HG03378 (cell line): ENCODE results near the gene PLA2G4E.

ENCODE experiments used
- ATAC-seq: cut with Tn5 transposase; IDR thresholded peaks from one replicate; pipeline ENCODE4 v1.9.1; 2021; ENCODE audit warnings: mild to moderate bottlenecking, moderate library complexity; ENCODE audit not compliant: unreplicated experiment

PLA2G4E gene, protein sequence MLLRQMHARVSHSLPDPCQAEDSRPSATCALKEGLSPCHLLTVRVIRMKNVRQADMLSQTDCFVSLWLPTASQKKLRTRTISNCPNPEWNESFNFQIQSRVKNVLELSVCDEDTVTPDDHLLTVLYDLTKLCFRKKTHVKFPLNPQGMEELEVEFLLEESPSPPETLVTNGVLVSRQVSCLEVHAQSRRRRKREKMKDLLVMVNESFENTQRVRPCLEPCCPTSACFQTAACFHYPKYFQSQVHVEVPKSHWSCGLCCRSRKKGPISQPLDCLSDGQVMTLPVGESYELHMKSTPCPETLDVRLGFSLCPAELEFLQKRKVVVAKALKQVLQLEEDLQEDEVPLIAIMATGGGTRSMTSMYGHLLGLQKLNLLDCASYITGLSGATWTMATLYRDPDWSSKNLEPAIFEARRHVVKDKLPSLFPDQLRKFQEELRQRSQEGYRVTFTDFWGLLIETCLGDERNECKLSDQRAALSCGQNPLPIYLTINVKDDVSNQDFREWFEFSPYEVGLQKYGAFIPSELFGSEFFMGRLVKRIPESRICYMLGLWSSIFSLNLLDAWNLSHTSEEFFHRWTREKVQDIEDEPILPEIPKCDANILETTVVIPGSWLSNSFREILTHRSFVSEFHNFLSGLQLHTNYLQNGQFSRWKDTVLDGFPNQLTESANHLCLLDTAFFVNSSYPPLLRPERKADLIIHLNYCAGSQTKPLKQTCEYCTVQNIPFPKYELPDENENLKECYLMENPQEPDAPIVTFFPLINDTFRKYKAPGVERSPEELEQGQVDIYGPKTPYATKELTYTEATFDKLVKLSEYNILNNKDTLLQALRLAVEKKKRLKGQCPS

GRCh38 chr15:42020713-42021273, at the start of gene PLA2G4E:
TSS of gene PLA2G4E (minus strand) at chr15:42021042. CDS start at chr15:42021030, 12 bp downstream.
- no peak for ATAC-seq

GRCh38 chr15:42070279-42070975, 49.6 kb upstream of the PLA2G4E start:
- ATAC-seq: no peak

- no peak for ATAC-seq
These were observed 48.8 kb upstream of the PLA2G4E start for GRCh38 chr15:42069496-42070278.

DNA sequence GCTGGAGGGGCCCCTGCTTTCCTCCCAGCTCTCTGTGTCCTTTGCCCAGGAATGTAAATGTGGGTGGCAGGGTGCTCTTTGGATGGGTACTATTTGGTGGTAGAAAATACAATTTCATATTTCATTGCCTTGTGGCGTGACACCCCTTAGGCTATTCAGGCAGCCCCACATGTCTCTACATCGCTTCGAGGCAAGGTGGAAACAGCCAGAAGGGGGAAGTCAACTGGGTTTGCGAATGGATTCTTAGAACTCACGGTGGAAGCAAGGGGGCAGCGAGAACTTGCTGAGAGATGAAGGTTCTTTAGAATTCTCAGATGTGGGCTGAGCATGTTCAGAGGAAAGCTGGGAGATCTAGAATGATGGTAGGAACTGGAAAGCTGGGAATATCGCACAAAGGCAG, 48.2 kb upstream of the PLA2G4E start:
- ATAC-seq: no peak

DNA sequence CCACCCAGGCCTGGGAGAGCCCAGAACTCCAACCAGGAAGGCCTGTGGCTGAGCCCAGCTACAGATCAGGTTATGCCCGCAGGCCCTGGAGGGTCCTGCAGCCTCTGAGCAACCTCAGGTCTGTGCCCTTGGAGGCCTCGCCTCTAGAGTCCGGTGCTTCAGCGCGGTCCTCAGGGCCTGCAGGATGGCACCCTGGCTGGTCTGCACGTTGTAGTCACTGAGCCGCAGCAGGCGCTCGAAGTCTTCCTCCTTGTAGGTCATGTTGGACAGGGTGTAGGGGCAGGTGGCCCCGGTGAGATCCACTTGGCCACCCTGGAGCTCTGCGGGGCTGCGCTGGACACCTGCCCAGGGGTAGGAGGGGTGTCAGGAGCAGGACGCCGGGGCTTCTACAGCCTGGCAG, 47.8 kb upstream of the PLA2G4E start:
- ATAC-seq: no peak

DNA sequence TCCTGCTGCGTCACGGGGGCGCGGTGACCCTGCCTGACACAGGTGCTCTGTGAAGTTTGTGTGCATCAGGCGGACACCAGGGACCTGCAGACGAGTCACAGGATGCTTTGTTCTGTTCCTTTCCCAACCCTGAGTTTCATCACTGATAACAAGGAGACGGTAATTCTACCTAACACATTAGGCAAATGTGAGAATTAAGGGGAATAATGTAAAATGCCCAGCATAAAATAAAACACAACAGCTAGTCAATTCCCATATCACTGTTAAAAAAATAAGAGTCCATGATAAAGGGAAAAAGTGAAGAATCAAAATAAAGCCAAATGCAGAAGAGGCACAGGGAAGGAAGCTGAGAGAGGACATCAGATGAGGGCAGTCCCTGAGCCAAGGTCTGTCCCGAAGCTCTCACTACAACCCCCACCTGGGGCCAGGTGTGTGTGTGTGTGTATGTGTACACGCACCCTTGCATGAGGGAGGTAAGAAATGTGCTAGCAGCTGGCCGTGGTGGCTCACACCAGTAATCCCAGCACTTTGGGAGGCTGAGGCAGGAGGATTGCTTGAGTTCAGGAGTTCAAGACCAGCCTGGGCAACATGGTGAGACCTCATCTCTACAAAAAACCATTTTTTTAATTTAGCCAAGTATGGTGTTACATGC, 46.0 kb upstream of the PLA2G4E start:
- no peak for ATAC-seq

DNA sequence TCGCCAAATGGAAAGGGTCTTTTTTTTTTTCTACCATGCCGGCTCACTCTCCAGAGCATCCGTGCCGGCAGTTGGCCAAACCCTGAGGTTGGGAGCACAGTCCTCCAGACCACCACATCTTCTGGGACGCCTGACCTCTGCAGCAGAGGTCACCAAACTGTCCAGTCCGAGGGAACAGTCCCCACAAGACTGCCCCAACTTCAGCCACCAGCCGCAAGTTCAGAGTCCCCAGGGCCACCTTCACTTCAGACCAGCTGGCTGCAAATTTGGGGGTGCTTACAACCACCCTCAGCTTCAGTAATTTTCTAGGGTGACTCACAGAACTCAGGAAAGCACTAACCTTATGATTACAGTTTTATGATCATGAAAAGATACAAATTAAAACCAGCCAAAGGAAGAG, 44.6 kb upstream of the PLA2G4E start:
- ATAC-seq: no peak

DNA sequence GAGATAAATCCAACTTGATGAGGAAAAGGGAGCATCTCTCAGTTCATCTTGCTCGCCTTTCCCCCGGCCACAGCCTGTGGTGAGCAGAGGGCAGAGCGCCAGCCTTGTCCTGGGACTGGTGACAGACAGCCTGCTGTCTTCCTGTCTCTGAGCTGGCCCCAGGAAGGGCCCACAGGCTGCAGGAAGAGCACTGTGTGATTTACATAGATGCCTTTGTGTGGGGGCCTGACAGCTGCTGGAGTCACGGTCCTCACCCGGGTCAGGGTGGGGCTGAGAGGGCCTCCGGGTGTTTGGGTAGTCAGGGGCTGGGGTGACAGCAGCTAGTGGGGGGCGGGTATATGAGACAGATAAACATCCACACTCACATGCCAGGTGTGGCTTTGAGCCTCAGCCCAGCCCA, 44.2 kb upstream of the PLA2G4E start:
- no peak for ATAC-seq

DNA sequence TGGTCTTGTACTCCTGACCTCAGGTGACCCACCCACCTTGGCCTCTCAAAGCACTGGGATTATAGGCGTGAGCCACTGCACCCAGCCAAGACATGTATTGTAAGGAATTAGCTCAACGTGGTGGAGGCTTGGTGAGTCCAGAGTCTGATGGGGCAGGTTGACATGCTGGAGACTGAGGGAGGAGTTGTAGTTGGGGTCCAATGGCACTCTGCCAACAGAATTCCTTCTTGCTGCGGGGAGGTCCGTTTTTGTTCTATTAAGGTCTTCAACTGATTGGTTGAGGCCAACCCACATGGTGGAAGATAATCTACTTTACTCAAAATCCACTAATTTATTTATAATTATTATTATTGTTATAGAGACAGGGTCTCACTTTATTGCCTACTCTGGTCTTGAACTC, 43.4 kb upstream of the PLA2G4E start:
- ATAC-seq: no peak

DNA sequence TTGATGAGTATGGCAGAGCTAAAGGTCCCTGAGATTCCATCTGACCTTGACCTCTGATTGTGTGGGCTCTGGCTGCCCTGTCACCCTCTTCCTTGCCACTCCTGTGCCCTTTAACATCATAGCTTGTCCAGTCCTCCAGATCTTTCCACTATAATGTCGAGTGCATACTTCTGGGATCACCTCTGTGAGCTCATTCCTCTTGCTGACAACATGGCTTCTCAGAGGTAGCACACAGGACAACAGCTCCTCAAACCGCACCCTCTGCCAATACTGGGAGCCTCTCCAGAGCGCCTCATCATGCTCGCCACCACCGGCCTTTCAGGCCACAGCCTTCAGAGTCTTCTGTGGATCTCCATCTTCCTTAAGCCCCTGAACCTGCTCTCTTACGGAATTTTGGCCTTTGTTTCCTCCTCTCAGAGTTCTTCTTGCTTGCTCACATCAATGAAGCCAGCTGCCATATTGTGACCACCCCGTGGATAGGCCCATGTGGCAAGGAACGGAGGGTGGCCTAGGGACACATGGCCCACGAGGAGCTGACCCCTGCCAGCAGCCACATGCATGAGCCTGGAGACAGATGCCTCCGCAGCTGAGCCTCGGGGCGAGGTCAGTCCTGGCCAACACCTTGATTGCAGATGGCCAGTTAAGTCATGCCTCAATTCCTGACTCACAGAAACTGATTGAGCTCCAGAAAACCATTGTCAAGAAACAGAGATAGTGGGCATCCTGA, 42.4 kb upstream of the PLA2G4E start:
- ATAC-seq: no peak

GRCh38 chr15:42062284-42062806, 41.5 kb upstream of the PLA2G4E start:
- ATAC-seq: no peak

GRCh38 chr15:42060797-42061196, 40.0 kb upstream of the PLA2G4E start:
- ATAC-seq: no peak

DNA sequence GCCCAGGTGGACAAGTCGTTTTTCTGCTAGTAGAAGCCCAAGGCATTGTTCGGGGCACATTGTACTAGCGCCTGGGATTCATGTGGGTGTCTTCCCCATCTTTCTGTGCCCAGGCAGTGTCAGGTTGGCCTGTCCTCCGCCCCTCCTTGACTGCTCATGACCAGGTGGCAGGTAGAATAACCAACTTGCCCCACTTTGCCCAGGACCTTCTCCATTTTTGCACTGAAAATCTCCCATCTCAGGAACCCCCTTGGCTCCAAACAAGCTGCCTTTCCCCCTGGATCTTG, 39.6 kb upstream of the PLA2G4E start:
- no peak for ATAC-seq

GRCh38 chr15:42059661-42060476, 39.0 kb upstream of the PLA2G4E start:
- ATAC-seq: no peak

DNA sequence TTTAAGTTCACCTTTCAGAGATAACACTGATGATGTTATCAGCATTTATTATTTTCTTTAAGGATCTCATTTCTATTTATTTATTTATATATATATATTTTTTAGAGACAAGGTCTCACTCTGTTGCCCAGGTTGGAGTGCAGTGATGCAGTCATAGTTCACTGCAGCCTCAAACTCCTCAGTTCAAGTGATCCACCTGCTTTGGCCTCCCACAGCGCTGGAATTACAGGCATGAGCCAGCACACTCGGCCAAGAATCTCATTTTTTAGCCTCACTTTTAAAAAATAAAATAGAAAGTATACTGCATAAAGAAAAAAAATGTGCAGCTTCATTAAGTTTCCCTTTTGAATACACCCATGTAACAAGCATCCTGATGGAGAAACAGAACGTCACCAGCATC, 37.9 kb upstream of the PLA2G4E start:
- ATAC-seq: no peak

DNA sequence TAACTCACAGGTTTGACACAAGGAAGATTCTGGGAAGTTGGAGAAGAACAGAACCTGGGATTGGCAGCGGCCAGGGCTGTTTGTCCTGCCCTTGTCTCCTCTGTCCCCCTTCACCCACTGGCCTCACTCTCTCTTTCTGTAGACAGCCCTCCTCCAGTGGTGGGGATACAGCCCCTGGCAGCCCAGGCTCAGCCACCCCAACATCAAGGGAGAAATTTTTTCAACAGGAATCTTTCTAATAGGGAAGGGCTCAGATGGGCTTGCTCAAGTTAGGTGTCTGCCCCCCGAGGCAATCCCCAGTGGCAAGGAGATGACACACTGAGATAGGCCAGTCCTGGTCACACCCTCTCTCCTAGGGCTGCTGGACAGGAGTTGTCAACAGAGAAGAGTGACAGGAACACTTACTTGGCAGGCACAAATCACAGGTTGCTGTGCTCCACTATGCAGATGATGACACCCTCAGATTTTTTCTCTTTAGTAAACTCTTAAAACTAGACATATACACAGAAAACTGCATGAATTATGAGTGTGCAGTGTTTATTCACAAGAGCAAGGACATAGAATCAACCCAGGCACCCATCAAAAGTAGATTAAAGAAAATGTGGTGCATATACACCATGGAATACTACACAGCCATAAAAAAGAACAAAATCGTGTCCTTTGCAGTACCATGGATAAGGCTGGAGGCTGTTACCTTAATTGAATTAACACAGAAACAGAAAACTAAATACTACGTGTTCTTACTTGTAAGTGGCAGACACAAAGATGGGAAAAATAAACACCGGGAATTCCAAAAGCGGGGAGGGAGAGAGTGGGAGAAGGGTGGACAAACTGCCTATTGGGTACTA, 37.2 kb upstream of the PLA2G4E start:
- no peak for ATAC-seq
